ENCODE data around the gene PTPRF.
A peak's percentile ranks its signal among the peaks of the same experiment; 100 is the strongest.

GRCh38 chr1:43611950-43612349 is 81.3 kb downstream of the PTPRF start:
- TF ChIP-seq CTCF (IDR thresholded peaks at IDR 0.05 in 8 of 11, conservative IDR thresholded peaks at IDR 0.05 in 3 of 11) (peak in 1 of 11 experiments; percentile 22), POLR2A (IDR thresholded peaks at IDR 0.05) (no peak)

Measured in spleen (tissue), 7 donors.